HL-60 (cell line): ENCODE results near the gene WDR13.
A peak's percentile ranks its signal among the peaks of the same experiment; 100 is the strongest.
"Not testable (repeated sequence)": the region's sequence is repeated elsewhere in the genome, so short reads cannot be mapped to it uniquely, and the experiment has no call there.

Experiments used
- DNase-seq, 2 experiments: peaks; one replicate each; pipeline ENCODE4 v3.0.0-alpha.2; 2010 to 2020; ENCODE audit warnings: low read depth in 1 of 2, low spot score in 1 of 2
- H3K27ac ChIP-seq: fragments of 250-450 bp; sonication (Bioruptor Pico); replicated peaks from 2 replicates; pipeline ENCODE4 v1.5.1; 2020; ENCODE audit warnings: mild to moderate bottlenecking, moderate library complexity
- H3K27me3 ChIP-seq: fragments of 250-450 bp; sonication (Bioruptor Pico); 2 replicates; pipeline ENCODE4 v1.5.1; 2021; ENCODE audit warnings: mild to moderate bottlenecking, moderate library complexity; ENCODE audit not compliant: insufficient read depth, poor library complexity, severe bottlenecking
- H3K4me3 ChIP-seq: replicated peaks from 2 replicates; pipeline ENCODE4 v1.5.1; 2011; ENCODE audit warnings: mild to moderate bottlenecking, control low read depth, low read length; ENCODE audit not compliant: insufficient read depth
- GABPA ChIP-seq: IDR thresholded peaks from 2 replicates; pipeline ENCODE4 v1.6.1; 2012; ENCODE audit warnings: low read depth
- POLR2AphosphoS5 ChIP-seq: IDR thresholded peaks from 2 replicates; pipeline ENCODE4 v1.6.1; 2012; ENCODE audit warnings: low read depth
- SPI1 ChIP-seq: IDR thresholded peaks from 2 replicates; pipeline ENCODE4 v1.6.1; 2012; ENCODE audit warnings: low read depth, mild to moderate bottlenecking, borderline replicate concordance
- long read RNA-seq: library from polyadenylated mRNA; unstranded; transcript quantifications from one replicate; pipeline ENCODE4 v2.0.0, GENCODE V29; 2020
- TF ChIP-seq, protein P1 (sequence below): IDR thresholded peaks from 2 replicates; pipeline ENCODE4 v1.6.1; 2012; ENCODE audit warnings: low read depth; ENCODE audit not compliant: insufficient replicate concordance
- TF ChIP-seq, protein P2 (sequence below): IDR thresholded peaks from one replicate; pipeline ENCODE4 v1.5.1; 2011; ENCODE audit warnings: low read length, control low read depth, inconsistent platforms; ENCODE audit not compliant: insufficient read depth

WDR13 gene
- long read RNA-seq, full-length matches to known transcripts: 140 of 173 reads
- long read RNA-seq, partial matches to known transcripts: 7 of 173 reads
- long read RNA-seq, other reads (novel, unspliced or antisense): 26 of 173 reads

- TF ChIP-seq, protein P1, sequence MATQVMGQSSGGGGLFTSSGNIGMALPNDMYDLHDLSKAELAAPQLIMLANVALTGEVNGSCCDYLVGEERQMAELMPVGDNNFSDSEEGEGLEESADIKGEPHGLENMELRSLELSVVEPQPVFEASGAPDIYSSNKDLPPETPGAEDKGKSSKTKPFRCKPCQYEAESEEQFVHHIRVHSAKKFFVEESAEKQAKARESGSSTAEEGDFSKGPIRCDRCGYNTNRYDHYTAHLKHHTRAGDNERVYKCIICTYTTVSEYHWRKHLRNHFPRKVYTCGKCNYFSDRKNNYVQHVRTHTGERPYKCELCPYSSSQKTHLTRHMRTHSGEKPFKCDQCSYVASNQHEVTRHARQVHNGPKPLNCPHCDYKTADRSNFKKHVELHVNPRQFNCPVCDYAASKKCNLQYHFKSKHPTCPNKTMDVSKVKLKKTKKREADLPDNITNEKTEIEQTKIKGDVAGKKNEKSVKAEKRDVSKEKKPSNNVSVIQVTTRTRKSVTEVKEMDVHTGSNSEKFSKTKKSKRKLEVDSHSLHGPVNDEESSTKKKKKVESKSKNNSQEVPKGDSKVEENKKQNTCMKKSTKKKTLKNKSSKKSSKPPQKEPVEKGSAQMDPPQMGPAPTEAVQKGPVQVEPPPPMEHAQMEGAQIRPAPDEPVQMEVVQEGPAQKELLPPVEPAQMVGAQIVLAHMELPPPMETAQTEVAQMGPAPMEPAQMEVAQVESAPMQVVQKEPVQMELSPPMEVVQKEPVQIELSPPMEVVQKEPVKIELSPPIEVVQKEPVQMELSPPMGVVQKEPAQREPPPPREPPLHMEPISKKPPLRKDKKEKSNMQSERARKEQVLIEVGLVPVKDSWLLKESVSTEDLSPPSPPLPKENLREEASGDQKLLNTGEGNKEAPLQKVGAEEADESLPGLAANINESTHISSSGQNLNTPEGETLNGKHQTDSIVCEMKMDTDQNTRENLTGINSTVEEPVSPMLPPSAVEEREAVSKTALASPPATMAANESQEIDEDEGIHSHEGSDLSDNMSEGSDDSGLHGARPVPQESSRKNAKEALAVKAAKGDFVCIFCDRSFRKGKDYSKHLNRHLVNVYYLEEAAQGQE: no peak
- TF ChIP-seq SPI1: no peak
- TF ChIP-seq, protein P2, sequence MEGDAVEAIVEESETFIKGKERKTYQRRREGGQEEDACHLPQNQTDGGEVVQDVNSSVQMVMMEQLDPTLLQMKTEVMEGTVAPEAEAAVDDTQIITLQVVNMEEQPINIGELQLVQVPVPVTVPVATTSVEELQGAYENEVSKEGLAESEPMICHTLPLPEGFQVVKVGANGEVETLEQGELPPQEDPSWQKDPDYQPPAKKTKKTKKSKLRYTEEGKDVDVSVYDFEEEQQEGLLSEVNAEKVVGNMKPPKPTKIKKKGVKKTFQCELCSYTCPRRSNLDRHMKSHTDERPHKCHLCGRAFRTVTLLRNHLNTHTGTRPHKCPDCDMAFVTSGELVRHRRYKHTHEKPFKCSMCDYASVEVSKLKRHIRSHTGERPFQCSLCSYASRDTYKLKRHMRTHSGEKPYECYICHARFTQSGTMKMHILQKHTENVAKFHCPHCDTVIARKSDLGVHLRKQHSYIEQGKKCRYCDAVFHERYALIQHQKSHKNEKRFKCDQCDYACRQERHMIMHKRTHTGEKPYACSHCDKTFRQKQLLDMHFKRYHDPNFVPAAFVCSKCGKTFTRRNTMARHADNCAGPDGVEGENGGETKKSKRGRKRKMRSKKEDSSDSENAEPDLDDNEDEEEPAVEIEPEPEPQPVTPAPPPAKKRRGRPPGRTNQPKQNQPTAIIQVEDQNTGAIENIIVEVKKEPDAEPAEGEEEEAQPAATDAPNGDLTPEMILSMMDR: no peak
- TF ChIP-seq POLR2AphosphoS5: no peak; the same call in 1 of the 2 replicates
- TF ChIP-seq GABPA: no peak
- H3K27ac ChIP-seq: peak within 1 kb of the TSS; percentile 95
Measured at GRCh38 chrX:48597353-48598264, at the start of gene WDR13. TSS of gene WDR13 (plus strand) at chrX:48597492. CDS start at chrX:48597997, 505 bp downstream.

DNA sequence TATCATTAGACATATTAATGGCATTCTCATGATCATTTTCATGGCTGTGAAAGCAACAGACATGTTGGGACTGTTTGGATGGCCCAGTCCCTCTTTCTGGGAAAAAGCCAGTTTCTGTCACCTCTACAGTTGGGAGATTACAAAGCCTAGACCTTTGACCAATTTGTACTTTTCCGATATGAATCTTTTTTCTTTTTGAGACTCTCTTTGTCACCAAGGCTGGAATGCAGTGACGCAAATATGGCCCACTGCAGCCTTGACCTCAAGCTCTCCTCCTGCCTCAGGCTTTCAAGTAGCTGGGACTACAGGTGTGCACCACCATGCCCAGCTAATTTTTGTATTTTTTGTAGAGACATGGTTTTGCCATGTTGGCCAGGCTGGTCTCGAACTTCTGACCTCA lies 48.4 kb upstream of the WDR13 start:
- TF ChIP-seq, protein P2: no peak
- TF ChIP-seq, protein P1: no peak
- TF ChIP-seq SPI1 (no peak), POLR2AphosphoS5 (no peak), GABPA (no peak)
- no peaks in the 10 kb centered on the region for H3K27me3 ChIP-seq
- no peak overlapping the region for H3K27ac ChIP-seq
- H3K4me3 ChIP-seq: no peak overlapping the region
- no peak for DNase-seq

More at GRCh38 chrX:48597353-48598264, at the start of gene WDR13:
- peak; percentile 72 to 92 for DNase-seq
- Histone ChIP-seq H3K4me3 (peak within 1 kb of the TSS; percentile 57), H3K27me3 (no peaks in the 10 kb centered on the region)

GRCh38 chrX:48555731-48556325 lies 41.5 kb upstream of the WDR13 start:
- not testable (repeated sequence) for H3K27me3 ChIP-seq, H3K4me3 ChIP-seq, H3K27ac ChIP-seq, DNase-seq

DNA sequence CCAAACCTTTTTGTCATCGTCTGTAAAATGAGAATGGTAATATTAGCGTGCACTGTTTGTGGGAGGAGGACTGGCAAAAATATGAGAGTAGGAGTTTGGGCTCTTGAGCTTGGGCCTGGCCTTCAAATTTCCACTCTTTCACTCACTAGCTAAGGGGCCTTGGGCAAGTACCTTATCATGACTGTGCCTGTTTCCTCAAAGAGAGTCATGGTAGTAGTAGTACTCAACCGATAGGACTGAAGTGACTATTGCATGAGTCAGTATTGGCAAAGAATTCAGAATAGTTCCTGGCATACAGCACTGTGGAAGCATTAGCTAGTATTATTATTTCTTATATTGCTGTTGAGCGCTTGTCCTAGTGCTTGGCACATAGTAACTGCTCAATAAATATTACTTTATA lies 39.0 kb upstream of the WDR13 start:
- H3K27me3 ChIP-seq: no peaks in the 10 kb centered on the region
- H3K4me3 ChIP-seq: no peak overlapping the region
- H3K27ac ChIP-seq: no peak overlapping the region
- no peak for DNase-seq
- TF ChIP-seq, protein P1: no peak
- no peak for TF ChIP-seq SPI1
